GM19240 (cell line): Measurements from ENCODE around the gene UNC5A.

Experiments used
- DNase-seq: peaks from one replicate; pipeline ENCODE4 v3.0.0; 2011; ENCODE audit warnings: low spot score; ENCODE audit not compliant: insufficient read length

UNC5A gene

DNA sequence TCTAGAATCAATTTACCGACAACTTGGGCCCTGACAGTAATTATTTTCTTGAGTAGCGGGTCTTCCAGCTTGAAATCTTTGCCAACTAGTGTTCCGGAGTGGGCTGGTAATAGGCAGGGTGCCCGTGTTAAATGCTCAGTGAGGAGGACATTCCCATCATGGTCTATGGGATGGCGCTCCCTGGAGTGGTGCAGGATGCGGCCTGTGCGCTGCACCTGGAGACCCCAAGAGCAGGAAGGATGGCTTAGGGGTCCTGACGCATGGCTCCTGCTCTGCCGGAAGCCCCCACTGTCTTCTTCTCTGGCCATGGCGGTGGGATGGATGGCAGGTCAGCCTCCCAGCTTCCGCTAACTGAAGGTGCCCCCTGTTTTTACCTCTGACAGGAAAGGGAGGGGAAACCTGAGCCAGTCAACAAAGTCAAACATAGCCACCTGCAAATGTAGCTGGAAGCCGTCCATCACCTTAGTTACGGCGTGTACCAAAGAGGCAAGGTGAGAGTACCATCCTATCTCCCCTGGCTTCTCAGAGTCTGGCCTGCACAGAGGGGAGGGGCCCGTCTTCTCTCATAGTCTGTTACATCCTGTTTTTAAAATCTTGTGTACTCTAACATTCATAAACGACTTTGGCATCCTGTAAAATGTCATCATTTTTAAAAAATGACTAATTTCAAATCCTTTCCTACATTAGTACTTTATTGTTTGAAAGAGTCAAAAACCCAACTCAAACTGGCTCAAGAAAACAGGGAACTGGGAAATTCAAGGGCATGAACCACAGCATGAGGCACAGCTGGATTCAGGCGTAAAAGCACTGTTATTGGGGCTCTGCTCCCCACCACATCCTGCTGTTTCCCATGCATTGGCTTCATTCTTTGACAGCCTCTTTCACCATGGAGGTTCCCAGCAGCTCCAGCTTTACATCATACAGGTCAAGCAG lies 28.5 kb upstream of the UNC5A start:
- DNase-seq, result no peak

DNA sequence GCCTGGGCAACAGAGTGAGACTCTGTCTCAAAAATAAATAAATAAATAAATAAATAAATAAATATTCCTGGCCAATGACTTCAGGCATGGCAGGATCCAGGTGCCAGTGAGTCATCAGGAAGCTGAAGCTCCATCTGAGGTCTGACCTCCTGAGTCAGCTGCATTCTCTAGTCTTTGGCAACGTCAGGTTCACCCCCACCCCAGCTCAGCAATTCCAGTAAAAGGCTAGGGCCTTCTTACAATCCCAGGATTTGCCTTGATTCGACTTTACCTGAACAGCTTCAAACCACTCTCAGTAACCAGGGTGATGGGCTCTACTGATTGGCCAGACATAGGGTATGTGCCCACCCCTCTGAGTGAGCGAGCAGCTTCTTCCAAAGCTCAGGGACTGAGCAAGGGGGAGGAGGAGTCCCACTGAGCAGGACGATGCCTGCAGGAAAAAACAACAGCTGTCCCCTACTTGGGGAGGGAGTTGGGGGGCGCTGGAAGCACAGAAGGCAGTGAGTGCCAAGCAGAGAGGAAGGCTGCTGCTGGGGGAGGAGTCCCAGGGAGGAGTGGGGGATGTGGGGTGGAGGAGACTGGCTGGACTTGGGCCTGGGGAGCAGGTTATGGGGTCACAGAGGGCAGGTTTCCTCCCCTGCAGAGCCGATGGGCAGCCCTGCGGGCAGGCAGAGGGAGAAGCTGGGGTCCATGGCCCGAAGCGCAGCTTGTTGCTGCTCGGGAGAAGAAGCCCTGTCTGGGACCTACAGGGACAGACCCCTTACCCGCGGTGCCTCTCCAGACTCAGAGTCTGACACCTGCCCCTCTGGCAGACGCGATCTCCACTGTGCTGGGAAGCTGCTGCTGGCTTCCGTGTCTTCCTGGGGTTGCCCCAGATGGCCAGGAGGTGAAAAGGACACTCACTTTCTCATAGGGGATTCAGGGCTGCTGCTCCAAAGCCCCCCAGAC lies 25.9 kb upstream of the UNC5A start:
- no peak for DNase-seq

DNA sequence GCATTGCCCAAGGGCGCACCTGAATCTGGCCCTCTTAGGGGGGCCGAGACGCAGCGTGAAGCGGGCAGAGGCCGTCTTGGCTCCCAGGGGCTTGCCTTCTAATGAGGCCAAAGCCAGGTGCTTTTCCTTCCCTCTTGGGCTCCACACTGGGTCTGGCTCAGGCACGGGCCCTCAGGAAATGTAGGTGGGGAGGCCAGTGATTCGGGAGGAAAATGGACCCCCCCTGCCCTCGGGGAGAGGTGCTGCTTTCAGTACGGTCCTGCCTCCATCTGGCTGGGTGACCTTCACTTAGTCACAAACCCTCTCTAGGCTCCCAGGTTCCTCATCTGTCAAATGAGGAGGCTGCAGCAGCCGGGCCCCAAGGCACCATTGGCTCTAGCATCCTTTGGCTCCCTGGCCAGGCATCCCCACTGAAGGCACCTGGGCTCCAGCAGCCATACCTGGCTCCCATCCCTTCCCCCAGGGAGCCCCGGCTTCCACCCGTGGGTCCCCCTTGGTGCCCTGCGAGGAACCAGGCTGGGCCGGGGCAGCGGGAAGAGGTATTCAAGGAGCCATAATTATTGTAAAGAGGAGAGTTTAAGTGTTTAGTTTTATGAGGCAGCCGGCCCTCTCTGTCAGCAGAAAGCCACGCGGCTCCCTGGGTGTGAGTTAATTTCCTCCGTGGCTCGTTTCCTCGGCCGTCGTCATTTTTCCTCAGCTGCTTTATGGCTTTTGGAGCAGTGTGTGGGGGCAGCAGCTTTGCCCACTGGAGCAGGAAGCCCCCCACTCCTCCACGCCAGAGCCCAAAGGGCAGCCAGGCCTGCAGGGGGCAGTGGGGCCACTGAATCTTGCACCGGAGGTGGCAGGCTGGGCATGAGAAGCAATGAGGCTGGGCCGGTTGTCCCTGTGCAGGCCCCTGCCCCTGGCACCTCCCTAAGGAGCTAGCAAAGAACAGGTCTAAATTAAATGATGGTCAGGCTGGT lies 24.9 kb upstream of the UNC5A start:
- no peak for DNase-seq

DNA sequence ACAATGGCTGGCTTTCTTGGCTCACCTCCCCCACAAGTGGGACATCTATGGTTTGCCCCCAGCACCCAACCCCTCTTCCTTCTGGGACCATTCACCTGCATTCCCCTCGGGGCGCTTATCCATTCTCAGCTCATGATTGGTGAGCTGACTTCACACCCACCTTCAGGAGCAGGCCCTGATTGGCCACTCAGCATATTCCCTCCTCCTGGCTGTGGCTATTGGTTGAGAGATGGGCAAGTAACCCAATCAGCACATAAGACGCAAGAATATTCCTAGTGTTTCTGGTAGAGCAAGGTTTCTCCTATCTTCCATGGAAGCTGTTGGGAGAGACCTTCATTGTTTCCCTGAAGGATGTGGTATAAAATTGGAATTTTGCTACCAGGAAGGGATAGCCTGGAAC lies 22.7 kb upstream of the UNC5A start:
- DNase-seq, result no peak

DNA sequence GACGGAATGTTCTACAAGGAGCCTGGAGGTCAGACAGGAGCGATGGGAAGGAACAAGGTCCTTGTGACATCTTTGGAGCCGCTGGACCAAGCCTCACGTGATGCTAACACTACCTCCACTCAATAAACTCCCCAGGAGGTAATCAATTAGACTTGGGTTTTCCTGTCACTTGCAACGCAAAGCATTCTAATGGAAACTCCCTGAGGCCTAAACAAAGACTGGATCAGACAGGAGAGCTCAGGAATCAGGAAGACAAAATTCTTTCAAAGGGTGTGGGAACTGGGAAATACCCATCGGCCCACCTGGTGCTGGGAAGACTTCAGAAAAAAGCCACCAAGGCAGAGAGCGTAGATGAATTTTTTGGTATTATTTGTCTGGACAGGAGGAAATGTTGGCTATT lies 22.3 kb upstream of the UNC5A start:
- DNase-seq, result no peak

DNA sequence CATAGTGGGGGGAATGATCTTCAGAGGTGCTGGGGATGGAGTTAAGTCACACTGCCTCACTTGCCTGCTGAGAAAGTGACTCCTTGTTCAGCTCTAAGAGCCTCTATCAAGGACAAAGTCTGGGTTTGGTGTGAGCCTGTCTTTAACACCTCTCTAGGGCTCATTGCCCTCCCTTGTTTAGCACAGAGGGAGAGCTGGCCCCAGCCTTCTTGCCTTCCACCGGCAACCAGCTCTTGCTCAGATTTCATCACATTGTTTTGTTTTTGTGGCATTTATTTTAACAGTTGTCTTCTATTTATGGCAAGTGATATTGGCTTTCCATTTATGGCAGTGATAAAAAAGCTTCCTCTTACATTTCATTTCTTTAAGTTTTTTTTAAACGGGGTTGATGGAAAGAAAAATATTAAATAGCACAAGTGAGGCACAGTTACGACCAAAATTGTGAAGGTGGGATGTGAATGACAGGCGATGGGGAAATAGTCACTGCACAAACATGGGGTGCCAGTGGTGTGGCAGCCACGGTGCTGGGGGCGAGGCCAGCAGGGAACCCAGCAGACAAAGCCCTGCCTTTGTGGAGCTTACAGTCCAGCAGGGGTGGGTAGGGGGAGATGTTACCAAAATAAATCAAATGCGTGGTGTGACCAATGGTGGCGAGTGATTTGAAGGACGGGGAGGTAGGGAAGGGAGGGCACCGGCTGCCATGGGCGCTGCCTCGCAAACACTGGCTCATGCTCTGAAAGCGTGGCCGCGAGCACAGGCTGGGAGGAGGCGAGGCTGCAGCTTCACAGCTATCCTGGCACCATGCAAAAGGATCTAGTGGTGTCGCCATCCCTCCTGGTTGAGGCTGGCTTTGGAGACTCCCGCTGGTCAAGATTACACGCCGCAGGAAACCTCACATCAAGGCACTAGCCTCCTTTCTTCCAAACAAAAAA lies 21.2 kb upstream of the UNC5A start:
- DNase-seq, result no peak

DNA sequence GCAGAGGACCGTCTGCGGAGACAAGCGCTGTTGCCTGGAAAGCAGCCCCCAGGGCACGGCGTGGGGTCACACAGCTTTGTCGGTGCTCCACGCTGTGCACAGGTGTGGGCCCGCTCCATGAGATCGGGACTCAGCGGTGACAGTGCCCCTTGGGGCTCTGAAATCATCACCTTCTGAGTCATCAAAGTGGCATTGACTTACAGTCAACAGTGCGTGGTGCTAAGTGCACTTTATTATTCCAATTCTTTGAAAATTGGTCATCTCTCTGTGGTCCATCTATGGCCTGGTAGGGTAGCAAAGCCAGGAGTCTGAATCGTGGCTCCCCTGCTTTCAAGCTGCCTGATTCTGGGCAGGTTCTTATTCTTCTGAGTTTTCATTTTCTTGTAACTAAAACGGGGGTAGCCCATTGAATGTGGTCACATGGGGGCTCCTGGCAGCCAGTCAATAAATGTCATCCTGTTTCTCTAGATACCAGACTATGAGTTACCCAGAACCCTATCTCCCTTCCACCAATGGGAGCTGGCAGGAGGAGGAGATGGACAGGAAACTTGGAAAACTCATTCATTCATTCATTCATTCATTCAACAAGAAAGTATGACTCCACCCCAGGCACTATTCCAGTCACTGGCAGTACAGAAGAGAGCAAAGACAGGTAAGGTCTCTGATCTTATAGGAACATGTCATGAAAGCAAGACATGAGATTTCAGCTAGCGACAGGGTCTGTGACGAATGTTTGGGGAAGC lies 20.3 kb upstream of the UNC5A start:
- DNase-seq, result no peak

DNA sequence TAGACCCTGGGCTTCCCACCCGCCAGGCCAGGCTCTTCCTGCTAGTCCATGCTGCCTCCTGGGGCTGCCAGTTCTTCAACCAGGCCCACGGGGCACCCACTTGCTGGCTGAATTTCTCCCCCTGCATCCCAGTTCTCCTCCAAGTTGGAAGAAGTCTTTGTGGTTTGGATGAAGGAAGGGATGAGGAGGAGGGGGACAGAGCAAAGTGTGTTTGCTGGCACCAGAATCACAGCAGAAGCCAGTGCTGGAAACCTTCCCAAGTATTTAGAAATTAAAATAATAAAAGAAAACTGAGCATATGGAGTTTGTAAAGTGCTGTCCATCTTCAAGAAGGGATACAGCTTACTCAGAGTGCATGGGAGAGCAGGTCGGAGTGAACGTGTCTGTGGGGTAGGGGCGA lies 19.4 kb upstream of the UNC5A start:
- DNase-seq, result no peak

DNA sequence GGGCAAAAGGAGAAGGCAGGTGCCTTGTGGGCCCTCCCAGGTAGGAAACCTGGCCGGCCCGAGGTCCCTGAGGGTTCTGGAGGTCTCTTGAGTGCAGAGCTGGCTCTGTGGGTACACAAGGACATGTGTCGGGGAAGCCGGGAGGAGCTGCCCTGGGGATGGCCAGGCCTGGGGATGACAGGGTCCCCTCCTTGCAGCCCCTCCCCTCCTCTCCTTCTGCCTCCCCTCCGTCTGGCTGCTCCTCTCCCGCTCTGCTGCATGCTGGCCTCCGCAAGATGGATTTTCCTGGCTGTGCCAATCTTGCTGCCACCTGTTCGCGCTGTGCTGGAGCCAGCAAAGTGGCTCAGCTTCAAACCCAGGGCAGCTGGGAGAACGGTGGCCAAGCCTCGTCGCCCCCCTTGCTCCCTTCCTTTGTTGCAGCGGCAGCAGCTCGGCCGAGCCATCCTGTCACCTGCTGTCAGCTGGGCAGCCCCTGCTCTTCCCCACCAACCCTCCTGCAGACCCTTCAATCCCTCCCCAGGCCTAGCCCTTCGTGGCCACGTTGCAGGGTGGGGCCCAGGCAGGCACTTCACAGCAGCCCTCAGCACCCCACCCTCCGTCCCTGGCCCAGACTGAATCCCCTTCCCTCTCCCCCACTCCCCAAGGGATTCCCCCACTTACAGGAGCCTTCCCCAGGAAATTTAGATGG lies 17.6 kb upstream of the UNC5A start:
- DNase-seq, result no peak

DNA sequence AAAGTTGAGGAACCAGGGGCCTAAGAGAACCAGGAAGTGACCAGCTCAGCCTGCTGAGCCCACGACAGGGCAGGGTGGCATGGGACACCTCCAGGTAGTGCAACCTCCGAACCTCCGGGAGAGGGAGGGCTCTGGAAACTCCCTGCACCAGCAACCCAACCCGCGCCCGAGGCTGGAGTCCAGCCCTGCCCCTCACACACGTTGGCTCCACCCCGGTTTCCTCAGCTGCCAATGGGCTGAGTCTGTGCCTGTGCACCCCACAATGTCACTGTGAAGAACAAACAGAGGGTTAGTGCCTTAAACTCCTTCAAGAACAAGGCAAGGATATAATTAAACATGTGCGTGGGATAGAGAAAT lies 17.0 kb upstream of the UNC5A start:
- no peak for DNase-seq

DNA sequence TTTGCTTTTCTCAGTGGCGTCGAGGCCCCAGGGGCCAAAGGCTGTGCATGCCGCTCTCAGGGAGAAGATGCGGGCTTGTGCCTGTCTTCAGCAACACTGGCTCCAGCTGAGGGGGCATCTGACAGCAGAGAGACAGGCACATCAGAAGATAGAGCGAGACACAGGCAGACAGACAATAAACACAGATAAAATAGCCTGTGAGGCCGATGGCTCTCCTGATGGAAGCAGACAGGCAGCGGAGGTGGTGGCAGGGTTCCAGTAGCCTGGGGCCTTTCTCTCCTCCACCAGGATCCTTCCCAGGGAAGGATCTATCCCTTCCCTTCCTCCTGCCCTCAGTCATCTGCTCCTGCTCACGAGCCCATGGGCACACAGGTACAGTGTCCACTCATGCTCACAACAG lies 16.6 kb upstream of the UNC5A start:
- no peak for DNase-seq

DNA sequence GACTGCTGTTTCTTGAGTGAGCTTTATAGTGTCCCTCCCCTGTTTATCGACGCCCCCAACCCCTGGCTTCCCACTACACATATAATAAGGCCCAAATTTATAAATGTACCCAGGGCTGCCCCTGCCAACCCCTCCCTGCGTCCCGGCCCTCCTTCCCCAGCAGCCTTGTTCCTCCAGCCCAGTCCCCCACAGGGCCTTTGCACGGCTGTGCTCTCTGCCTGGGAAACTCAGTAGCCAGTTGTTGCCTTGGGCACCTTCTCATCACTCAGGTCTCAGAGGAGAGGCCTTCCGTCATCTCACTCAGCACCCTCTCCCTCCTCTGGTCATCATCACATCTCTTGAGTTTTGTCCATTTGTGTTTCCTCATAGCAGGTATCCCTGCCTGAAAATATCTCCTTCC lies 15.8 kb upstream of the UNC5A start:
- DNase-seq, result no peak

DNA sequence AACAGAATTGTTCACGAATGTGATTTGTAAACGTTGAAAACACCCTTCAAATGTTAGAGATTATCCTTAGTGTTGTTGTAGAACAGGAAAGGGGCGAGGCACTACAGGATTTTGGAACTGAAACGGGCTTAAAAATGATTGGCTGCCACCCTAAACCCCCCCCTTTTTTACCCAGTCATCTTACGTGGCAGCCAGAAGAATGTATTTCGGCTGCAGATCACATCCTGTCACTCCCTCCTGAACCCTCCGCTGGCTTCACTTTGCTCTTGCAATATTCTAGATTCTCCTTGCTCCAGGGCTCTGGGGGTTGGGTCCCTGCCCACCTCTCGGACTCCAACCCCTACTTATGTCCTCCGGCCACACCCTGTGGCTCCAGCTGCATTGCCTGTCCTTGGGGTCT lies 13.9 kb upstream of the UNC5A start:
- no peak for DNase-seq

DNA sequence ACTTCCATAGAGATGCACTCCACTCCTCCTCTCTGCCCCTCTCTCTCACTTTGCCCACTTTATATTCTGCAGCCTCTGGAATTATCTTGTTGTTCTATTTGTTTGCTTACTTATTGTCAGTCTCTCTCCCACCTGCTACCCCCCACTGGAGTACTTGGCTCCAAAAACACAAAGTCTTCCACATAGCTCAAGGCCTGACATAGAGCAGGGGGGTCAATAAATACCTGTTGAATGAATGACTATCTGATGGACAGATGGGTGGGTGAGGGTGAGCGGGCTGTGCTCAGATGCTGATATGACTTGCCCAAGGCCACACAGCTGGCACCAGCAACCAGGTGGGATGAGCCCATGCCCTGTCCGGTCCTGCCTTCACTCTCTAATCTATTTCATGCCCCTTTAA lies 13.4 kb upstream of the UNC5A start:
- DNase-seq, result no peak

DNA sequence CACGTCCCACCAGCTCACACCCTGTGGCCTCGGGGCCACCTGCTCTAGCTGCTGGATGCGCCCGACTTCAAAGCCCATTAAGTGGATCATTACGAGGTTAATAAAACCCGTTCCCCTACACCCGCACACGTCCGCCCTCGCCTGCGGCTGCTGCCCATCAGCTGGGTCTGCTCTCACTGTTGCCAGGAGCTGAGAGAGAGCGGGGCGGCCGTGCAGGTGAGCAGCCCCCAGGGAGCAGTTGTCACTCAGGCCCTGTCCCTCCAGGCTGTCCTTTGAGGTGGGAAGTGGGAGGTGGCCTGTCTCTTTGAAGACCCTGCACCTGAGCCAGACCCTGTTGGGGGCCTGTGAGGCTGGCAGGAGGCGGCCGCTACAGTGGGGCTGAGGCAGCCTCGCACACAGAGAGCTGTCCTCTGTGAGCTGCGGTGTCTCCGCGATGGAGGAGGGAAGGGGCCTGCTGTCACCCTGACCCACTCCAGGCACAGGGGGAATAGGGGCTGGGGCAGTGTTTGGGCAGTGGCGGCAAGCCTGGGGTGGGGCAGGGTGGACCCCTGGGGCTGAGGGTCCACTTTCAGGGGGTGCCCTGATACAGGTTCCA lies 12.8 kb upstream of the UNC5A start:
- no peak for DNase-seq

DNA sequence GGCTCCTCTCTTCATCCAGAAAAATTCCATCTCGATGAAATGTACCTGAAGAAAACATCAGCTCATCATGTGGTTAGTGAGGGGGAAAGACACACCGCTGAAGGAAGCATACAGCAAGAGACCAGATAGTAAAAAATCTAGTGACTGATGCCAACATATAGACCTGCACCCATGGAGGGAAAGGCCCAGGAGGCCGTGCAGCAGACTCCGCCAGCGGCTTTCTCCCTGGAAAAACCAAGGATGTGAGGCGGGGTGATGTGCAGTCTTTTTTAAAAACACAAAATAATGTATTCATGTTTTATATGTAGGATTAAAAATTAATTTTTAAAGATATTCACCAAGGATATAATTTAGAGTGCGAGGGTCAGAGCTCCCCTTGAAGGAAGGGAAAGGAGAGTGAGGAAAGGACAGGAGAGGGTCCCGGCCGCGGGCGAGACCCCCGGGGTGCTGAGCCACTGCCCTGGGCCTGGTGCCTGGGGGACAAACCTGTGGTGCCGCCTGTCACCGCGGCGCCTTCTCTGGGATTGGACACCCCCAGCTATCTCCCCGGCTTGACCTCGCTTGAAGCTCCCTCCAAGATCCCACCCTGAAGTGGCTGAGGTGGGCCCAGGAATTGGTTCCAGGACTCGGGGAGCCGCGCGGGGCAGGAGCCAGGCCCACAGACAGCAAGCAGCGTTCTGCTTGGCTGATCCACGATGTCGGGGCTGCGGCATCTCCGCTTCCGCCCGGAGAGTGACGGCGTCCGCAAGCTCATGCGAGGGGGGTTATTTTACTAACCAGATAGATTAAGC lies 12.1 kb upstream of the UNC5A start:
- DNase-seq, result no peak

DNA sequence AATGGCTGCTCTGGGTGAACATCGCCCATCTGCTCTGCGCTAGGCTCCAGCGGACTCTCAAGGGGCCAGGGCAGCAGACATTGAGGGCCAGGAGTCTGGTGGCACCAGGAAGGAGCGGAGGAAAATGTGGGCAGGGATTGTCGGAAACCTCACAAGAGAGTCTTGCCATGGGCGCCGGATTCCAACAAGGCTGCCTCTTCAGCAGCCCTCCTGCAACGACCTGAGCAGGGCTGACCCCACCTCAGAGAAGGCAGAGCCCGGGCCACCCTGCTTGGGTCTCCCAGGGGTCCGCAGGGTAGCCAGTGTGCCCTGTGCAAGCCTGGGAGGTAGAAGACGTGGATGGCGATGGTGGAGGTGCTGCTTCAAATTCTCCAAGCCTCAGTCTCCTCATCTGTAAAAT lies 11.4 kb upstream of the UNC5A start:
- no peak for DNase-seq

DNA sequence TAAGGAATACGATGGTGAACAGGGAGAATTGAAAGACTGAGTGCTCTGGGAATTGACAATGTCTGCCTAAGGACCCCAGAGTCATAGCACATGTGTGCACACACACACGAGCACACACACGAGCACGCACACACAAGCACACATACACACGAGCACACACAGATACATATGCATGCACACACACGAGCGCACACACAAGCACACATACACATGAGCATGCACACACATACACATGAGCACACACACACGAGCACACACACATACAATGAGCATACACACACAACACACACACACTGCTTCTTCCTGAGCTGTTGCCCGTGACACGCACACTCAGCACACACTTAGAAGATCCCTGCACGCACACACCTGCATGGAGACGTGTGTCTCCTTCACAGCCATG lies 10.9 kb upstream of the UNC5A start:
- no peak for DNase-seq
